A673 (cell line): ENCODE measurements around the gene LCE2B. TPM values are rescaled to one million over a fixed set of nuclear protein-coding genes. Genes with fewer than 3 reads are reported as not detected.

ENCODE experiments used
- BruUV-seq: library from RNA; stranded (reverse); fragments of 400-500 nt; replicated peaks from 2 replicates; lab custom pipeline; 2021; lab: Mats Ljungman, UMichigan
- CTCF ChIA-PET: fragments of 300-600 bp; sonication (Branson Sonifier 250); formaldehyde crosslinking; loops from one replicate; lab custom pipeline; 2022; ENCODE audit warnings: antibody characterized with exemption; lab: Charles Lee
- POLR2A ChIA-PET: fragments of 300-600 bp; sonication (Branson Sonifier 250); formaldehyde crosslinking; loops from one replicate; lab custom pipeline; 2022; ENCODE audit warnings: antibody characterized with exemption; ENCODE audit not compliant: low non-redundant PET; lab: Charles Lee
- DNase-seq: peaks from one replicate; pipeline ENCODE4 v3.0.0-alpha.2; 2015; ENCODE audit warnings: low spot score
- H3K27ac ChIP-seq: fragments of 200-600 bp; sonication (generic); 2 replicates; pipeline ENCODE4 v1.5.1; 2016; ENCODE audit warnings: mixed run types, low read depth, mild to moderate bottlenecking, mixed read lengths, antibody characterized with exemption, low read length; ENCODE audit not compliant: poor library complexity, severe bottlenecking
- H3K27me3 ChIP-seq: fragments of 200-600 bp; sonication (generic); replicated peaks from 2 replicates; pipeline ENCODE4 v1.6.1; 2017; ENCODE audit warnings: mixed run types, low read depth, mild to moderate bottlenecking, mixed read lengths, antibody characterized with exemption, low read length; ENCODE audit not compliant: insufficient read depth, poor library complexity
- H3K36me3 ChIP-seq: fragments of 200-600 bp; sonication (generic); 2 replicates; pipeline ENCODE4 v1.6.1; 2016; ENCODE audit warnings: mixed run types, mild to moderate bottlenecking, mixed read lengths, antibody characterized with exemption, low read length; ENCODE audit not compliant: insufficient read depth, poor library complexity, severe bottlenecking
- H3K4me1 ChIP-seq: fragments of 200-600 bp; sonication (generic); 2 replicates; pipeline ENCODE4 v1.6.1; 2017; ENCODE audit warnings: mixed run types, mild to moderate bottlenecking, mixed read lengths, antibody characterized with exemption, low read length; ENCODE audit not compliant: insufficient read depth, poor library complexity, severe bottlenecking
- H3K4me3 ChIP-seq: fragments of 200-600 bp; sonication (generic); 2 replicates; pipeline ENCODE4 v1.5.1; 2016; ENCODE audit warnings: low read depth, mixed run types, mild to moderate bottlenecking, mixed read lengths, low read length; ENCODE audit not compliant: poor library complexity, severe bottlenecking
- H3K9me3 ChIP-seq: fragments of 200-600 bp; sonication (generic); 2 replicates; pipeline ENCODE4 v1.6.1; 2016; ENCODE audit warnings: mixed run types, low read depth, mild to moderate bottlenecking, mixed read lengths, antibody characterized with exemption, low read length; ENCODE audit not compliant: poor library complexity, severe bottlenecking
- CTCF ChIP-seq: fragments of 300-800, 200-600 bp; sonication (generic); conservative IDR thresholded peaks from 2 replicates; pipeline ENCODE4 v1.5.1; 2017; ENCODE audit warnings: low read depth, mild to moderate bottlenecking, antibody characterized with exemption, low read length, moderate library complexity, mixed read lengths
- EZH2 ChIP-seq: fragments of 200-600 bp; sonication (generic); IDR thresholded peaks from 2 replicates; pipeline ENCODE4 v1.6.1; 2017; ENCODE audit warnings: borderline replicate concordance, low read depth, mild to moderate bottlenecking, mixed read lengths, antibody characterized with exemption, low read length; ENCODE audit not compliant: poor library complexity, severe bottlenecking
- intact Hi-C: fragments of 100-400 bp; cut with micrococcal nuclease; formaldehyde crosslinking; loops from one replicate; pipeline ENCODE4 v1.10.0; 2022; ENCODE audit not compliant: unreplicated experiment
- total RNA-seq: library from RNA; stranded (reverse); gene quantifications from 2 replicates; pipeline ENCODE4 v1.2.3, GENCODE V29; 2021

The LCE2B gene
- total RNA-seq, 1 experiment from 2014 or later: not detected

GRCh38 chr1:152697701-152698600 is 12.0 kb downstream of the LCE2B start, which contains the start of gene LCE2A:
LCE2A (plus strand) TSS chr1:152698345; CDS start chr1:152698902, 557 bp downstream.
- DNase-seq: no peak
- Histone ChIP-seq H3K27me3 (peaks cover 12% of the 10 kb centered on the region), H3K4me3 (no peak within 1 kb of the TSS), H3K9me3 (no peaks in the 10 kb centered on the region), H3K27ac (no peak within 1 kb of the TSS), H3K36me3 (no peaks in the 10 kb centered on the region), H3K4me1 (no peaks in the 10 kb centered on the region)
- ChIA-PET POLR2A (no interaction called here), CTCF (no interaction called here)
- BruUV-seq: no TSS peak
- TF ChIP-seq EZH2 (no peak), CTCF (no peak)
- intact Hi-C loops: no loop called here

GRCh38 chr1:152699746-152700145 is 13.8 kb downstream of the LCE2B start:
- Histone ChIP-seq H3K9me3 (no peaks in the 10 kb centered on the region), H3K27ac (no peak overlapping the region), H3K4me1 (no peaks in the 10 kb centered on the region), H3K27me3 (peaks cover 12% of the 10 kb centered on the region), H3K4me3 (no peak overlapping the region), H3K36me3 (no peaks in the 10 kb centered on the region)
- DNase-seq: no peak
- TF ChIP-seq EZH2 (no peak), CTCF (no peak)
- no TSS peak for BruUV-seq
- intact Hi-C loops: no loop called here
- POLR2A ChIA-PET: no interaction called here
- CTCF ChIA-PET: no interaction called here

GRCh38 chr1:152707860-152708259 is 21.9 kb downstream of the LCE2B start, which contains the start of gene LCE4A:
LCE4A (plus strand) TSS chr1:152708160; CDS start chr1:152709076, 916 bp downstream.
- no TSS peak for BruUV-seq
- TF ChIP-seq EZH2 (no peak), CTCF (no peak)
- H3K9me3 ChIP-seq: no peaks in the 10 kb centered on the region
- ChIA-PET CTCF (no interaction called here), POLR2A (no interaction called here)
- DNase-seq: no peak
- H3K4me1 ChIP-seq: no peaks in the 10 kb centered on the region
- no peak within 1 kb of the TSS for H3K4me3 ChIP-seq
- H3K27me3 ChIP-seq: no peaks in the 10 kb centered on the region
- intact Hi-C loops: no loop called here
- H3K27ac ChIP-seq: no peak within 1 kb of the TSS
- no peaks in the 10 kb centered on the region for H3K36me3 ChIP-seq
